A673 (cell line): ENCODE measurements around the gene UBE4B. TPM values are rescaled to one million over a fixed set of nuclear protein-coding genes. Genes with fewer than 3 reads are reported as not detected.

Experiments used
- BruUV-seq: library from RNA; stranded (reverse); fragments of 400-500 nt; replicated peaks from 2 replicates; lab custom pipeline; 2021; lab: Mats Ljungman, UMichigan
- CTCF ChIA-PET: fragments of 300-600 bp; sonication (Branson Sonifier 250); formaldehyde crosslinking; loops from one replicate; lab custom pipeline; 2022; ENCODE audit warnings: antibody characterized with exemption; lab: Charles Lee
- POLR2A ChIA-PET: fragments of 300-600 bp; sonication (Branson Sonifier 250); formaldehyde crosslinking; loops from one replicate; lab custom pipeline; 2022; ENCODE audit warnings: antibody characterized with exemption; ENCODE audit not compliant: low non-redundant PET; lab: Charles Lee
- DNase-seq: peaks from one replicate; pipeline ENCODE4 v3.0.0-alpha.2; 2015; ENCODE audit warnings: low spot score
- H3K27ac ChIP-seq: fragments of 200-600 bp; sonication (generic); 2 replicates; pipeline ENCODE4 v1.5.1; 2016; ENCODE audit warnings: mixed run types, low read depth, mild to moderate bottlenecking, mixed read lengths, antibody characterized with exemption, low read length; ENCODE audit not compliant: poor library complexity, severe bottlenecking
- H3K27me3 ChIP-seq: fragments of 200-600 bp; sonication (generic); replicated peaks from 2 replicates; pipeline ENCODE4 v1.6.1; 2017; ENCODE audit warnings: mixed run types, low read depth, mild to moderate bottlenecking, mixed read lengths, antibody characterized with exemption, low read length; ENCODE audit not compliant: insufficient read depth, poor library complexity
- H3K36me3 ChIP-seq: fragments of 200-600 bp; sonication (generic); 2 replicates; pipeline ENCODE4 v1.6.1; 2016; ENCODE audit warnings: mixed run types, mild to moderate bottlenecking, mixed read lengths, antibody characterized with exemption, low read length; ENCODE audit not compliant: insufficient read depth, poor library complexity, severe bottlenecking
- H3K4me1 ChIP-seq: fragments of 200-600 bp; sonication (generic); 2 replicates; pipeline ENCODE4 v1.6.1; 2017; ENCODE audit warnings: mixed run types, mild to moderate bottlenecking, mixed read lengths, antibody characterized with exemption, low read length; ENCODE audit not compliant: insufficient read depth, poor library complexity, severe bottlenecking
- H3K4me3 ChIP-seq: fragments of 200-600 bp; sonication (generic); 2 replicates; pipeline ENCODE4 v1.5.1; 2016; ENCODE audit warnings: low read depth, mixed run types, mild to moderate bottlenecking, mixed read lengths, low read length; ENCODE audit not compliant: poor library complexity, severe bottlenecking
- H3K9me3 ChIP-seq: fragments of 200-600 bp; sonication (generic); 2 replicates; pipeline ENCODE4 v1.6.1; 2016; ENCODE audit warnings: mixed run types, low read depth, mild to moderate bottlenecking, mixed read lengths, antibody characterized with exemption, low read length; ENCODE audit not compliant: poor library complexity, severe bottlenecking
- CTCF ChIP-seq: fragments of 300-800, 200-600 bp; sonication (generic); conservative IDR thresholded peaks from 2 replicates; pipeline ENCODE4 v1.5.1; 2017; ENCODE audit warnings: low read depth, mild to moderate bottlenecking, antibody characterized with exemption, low read length, moderate library complexity, mixed read lengths
- EZH2 ChIP-seq: fragments of 200-600 bp; sonication (generic); IDR thresholded peaks from 2 replicates; pipeline ENCODE4 v1.6.1; 2017; ENCODE audit warnings: borderline replicate concordance, low read depth, mild to moderate bottlenecking, mixed read lengths, antibody characterized with exemption, low read length; ENCODE audit not compliant: poor library complexity, severe bottlenecking
- intact Hi-C: fragments of 100-400 bp; cut with micrococcal nuclease; formaldehyde crosslinking; loops from one replicate; pipeline ENCODE4 v1.10.0; 2022; ENCODE audit not compliant: unreplicated experiment
- total RNA-seq: library from RNA; stranded (reverse); gene quantifications from 2 replicates; pipeline ENCODE4 v1.2.3, GENCODE V29; 2021

Gene UBE4B
- total RNA-seq, 1 experiment from 2014 or later: 58.0 TPM

- ChIA-PET POLR2A (interaction anchor here (0.6 kb wide), 1 partner anchor 46 kb away, joined by 4 read pairs; the partner anchor contains the start of genes LZIC and NMNAT1), CTCF (no interaction called here)
- no peak overlapping the region for H3K4me3 ChIP-seq
- TF ChIP-seq EZH2 (no peak), CTCF (no peak)
- no peaks in the 10 kb centered on the region for H3K4me1 ChIP-seq
- no TSS peak for BruUV-seq
- H3K27me3 ChIP-seq: no peaks in the 10 kb centered on the region
- no peaks in the 10 kb centered on the region for H3K9me3 ChIP-seq
- DNase-seq: no peak
- H3K27ac ChIP-seq: no peak overlapping the region
- intact Hi-C loops: no loop called here
- no peaks in the 10 kb centered on the region for H3K36me3 ChIP-seq
Measured at GRCh38 chr1:9989773-9990172, 43.0 kb upstream of the UBE4B start.

GRCh38 chr1:9990944-9991343 is 41.8 kb upstream of the UBE4B start:
- Histone ChIP-seq H3K4me1 (no peaks in the 10 kb centered on the region), H3K4me3 (no peak overlapping the region), H3K27ac (no peak overlapping the region), H3K27me3 (no peaks in the 10 kb centered on the region), H3K36me3 (no peaks in the 10 kb centered on the region), H3K9me3 (no peaks in the 10 kb centered on the region)
- no peak for TF ChIP-seq CTCF
- TF ChIP-seq EZH2: no peak
- CTCF ChIA-PET: no interaction called here
- no peak for DNase-seq
- no TSS peak for BruUV-seq
- intact Hi-C loops: no loop called here
- POLR2A ChIA-PET: no interaction called here

- Histone ChIP-seq H3K27ac (no peak overlapping the region), H3K4me3 (no peak overlapping the region), H3K27me3 (peaks cover 18% of the 10 kb centered on the region), H3K4me1 (no peaks in the 10 kb centered on the region), H3K9me3 (no peaks in the 10 kb centered on the region), H3K36me3 (no peaks in the 10 kb centered on the region)
- intact Hi-C loops: no loop called here
- CTCF ChIA-PET: interaction anchor here (0.6 kb wide), 1 partner anchor 11 kb away, joined by 3 read pairs; no protein-coding TSS in a partner anchor
- DNase-seq: no peak
- BruUV-seq: no TSS peak
- POLR2A ChIA-PET: no interaction called here
- TF ChIP-seq CTCF: no peak
- TF ChIP-seq EZH2: no peak
Measured at GRCh38 chr1:9992910-9993309, 39.8 kb upstream of the UBE4B start.
